Trophoblast cell (in vitro differentiated cells and primary cell): ENCODE data around the gene COL16A1.

Experiments
- DNase-seq, 2 donors: peaks; one replicate each; pipeline ENCODE4 v3.0.0-alpha.2; 2016
- H2AFZ ChIP-seq: 2 replicates; pipeline ENCODE4 v1.6.1; 2013; ENCODE audit warnings: low read length, moderate library complexity, mild to moderate bottlenecking; ENCODE audit not compliant: insufficient read depth, poor library complexity
- H2AK5ac ChIP-seq: 2 replicates; pipeline ENCODE4 v1.6.1; 2013; ENCODE audit warnings: mild to moderate bottlenecking, low read length
- H2BK120ac ChIP-seq: 2 replicates; pipeline ENCODE4 v1.6.1; 2013; ENCODE audit warnings: low read length, mild to moderate bottlenecking, moderate library complexity; ENCODE audit not compliant: insufficient read depth, poor library complexity
- H2BK12ac ChIP-seq: 2 replicates; pipeline ENCODE4 v1.6.1; 2013; ENCODE audit warnings: mild to moderate bottlenecking, low read length, moderate library complexity
- H2BK5ac ChIP-seq: 2 replicates; pipeline ENCODE4 v1.6.1; 2013; ENCODE audit warnings: low read length, low read depth, moderate library complexity, mild to moderate bottlenecking; ENCODE audit not compliant: poor library complexity
- H3K14ac ChIP-seq: 2 replicates; pipeline ENCODE4 v1.6.1; 2013; ENCODE audit warnings: mild to moderate bottlenecking, low read length
- H3K18ac ChIP-seq: 2 replicates; pipeline ENCODE4 v1.6.1; 2013; ENCODE audit warnings: mild to moderate bottlenecking, low read length
- H3K23ac ChIP-seq: 2 replicates; pipeline ENCODE4 v1.6.1; 2013; ENCODE audit warnings: low read length
- H3K27ac ChIP-seq: 2 replicates; pipeline ENCODE4 v1.5.1; 2013; ENCODE audit warnings: low read depth, mild to moderate bottlenecking, inconsistent platforms, low read length, moderate library complexity
- H3K27me3 ChIP-seq: 2 replicates; pipeline ENCODE4 v1.6.1; 2013; ENCODE audit warnings: inconsistent platforms, mild to moderate bottlenecking, low read length, moderate library complexity; ENCODE audit not compliant: insufficient read depth
- H3K36me3 ChIP-seq, 2 experiments: 1 replicate in 1 of 2; 2 replicates in 1 of 2; pipeline ENCODE4 v1.6.1; 2013; ENCODE audit warnings: low read length in 2 of 2, mild to moderate bottlenecking in 2 of 2, moderate library complexity in 1 of 2; ENCODE audit not compliant: insufficient read depth in 2 of 2, control insufficient read depth in 1 of 2
- H3K4ac ChIP-seq: 2 replicates; pipeline ENCODE4 v1.6.1; 2013; ENCODE audit warnings: low read depth, mild to moderate bottlenecking, low read length, moderate library complexity
- H3K4me1 ChIP-seq, 2 experiments: 1 replicate in 1 of 2; 2 replicates in 1 of 2; pipeline ENCODE4 v1.6.1; 2013; ENCODE audit warnings: low read length in 2 of 2, mild to moderate bottlenecking in 2 of 2, moderate library complexity in 1 of 2; ENCODE audit not compliant: insufficient read depth in 2 of 2, control insufficient read depth in 1 of 2
- H3K4me2 ChIP-seq: 2 replicates; pipeline ENCODE4 v1.6.1; 2013; ENCODE audit warnings: inconsistent platforms, mild to moderate bottlenecking, low read length, moderate library complexity
- H3K4me3 ChIP-seq: 2 replicates; pipeline ENCODE4 v1.5.1; 2013; ENCODE audit warnings: mild to moderate bottlenecking, low read depth, low read length, inconsistent platforms
- H3K79me1 ChIP-seq: one replicate; pipeline ENCODE4 v1.6.1; 2013; ENCODE audit warnings: low read length
- H3K79me2 ChIP-seq: 2 replicates; pipeline ENCODE4 v1.6.1; 2013; ENCODE audit warnings: low read length, mild to moderate bottlenecking; ENCODE audit not compliant: control insufficient read depth, insufficient read depth, poor library complexity
- H3K9ac ChIP-seq: 2 replicates; pipeline ENCODE4 v1.6.1; 2013; ENCODE audit warnings: mild to moderate bottlenecking, low read length
- H3K9me3 ChIP-seq: 2 replicates; pipeline ENCODE4 v1.6.1; 2013; ENCODE audit warnings: low read depth, mild to moderate bottlenecking, control low read depth, inconsistent platforms, low read length; ENCODE audit not compliant: insufficient read depth
- H4K12ac ChIP-seq: 2 replicates; pipeline ENCODE4 v1.6.1; 2013; ENCODE audit warnings: low read depth, mild to moderate bottlenecking, low read length, moderate library complexity
- H4K8ac ChIP-seq: 2 replicates; pipeline ENCODE4 v1.6.1; 2013; ENCODE audit warnings: low read depth, mild to moderate bottlenecking, low read length, moderate library complexity
- H4K91ac ChIP-seq: one replicate; pipeline ENCODE4 v1.6.1; 2013; ENCODE audit warnings: low read depth, mild to moderate bottlenecking, low read length, moderate library complexity
- WGBS: extraction: QIAGEN DNeasy Blood & Tissue Kit; methylation state at CpG from one replicate; pipeline ENCODE4 v1.1.7; 2013; ENCODE audit warnings: missing lambda C conversion rate; ENCODE audit not compliant: insufficient read length, insufficient coverage; ENCODE audit errors: extremely low coverage; 5-methylcytosine and 5-hydroxymethylcytosine counted together

The COL16A1 gene

DNA sequence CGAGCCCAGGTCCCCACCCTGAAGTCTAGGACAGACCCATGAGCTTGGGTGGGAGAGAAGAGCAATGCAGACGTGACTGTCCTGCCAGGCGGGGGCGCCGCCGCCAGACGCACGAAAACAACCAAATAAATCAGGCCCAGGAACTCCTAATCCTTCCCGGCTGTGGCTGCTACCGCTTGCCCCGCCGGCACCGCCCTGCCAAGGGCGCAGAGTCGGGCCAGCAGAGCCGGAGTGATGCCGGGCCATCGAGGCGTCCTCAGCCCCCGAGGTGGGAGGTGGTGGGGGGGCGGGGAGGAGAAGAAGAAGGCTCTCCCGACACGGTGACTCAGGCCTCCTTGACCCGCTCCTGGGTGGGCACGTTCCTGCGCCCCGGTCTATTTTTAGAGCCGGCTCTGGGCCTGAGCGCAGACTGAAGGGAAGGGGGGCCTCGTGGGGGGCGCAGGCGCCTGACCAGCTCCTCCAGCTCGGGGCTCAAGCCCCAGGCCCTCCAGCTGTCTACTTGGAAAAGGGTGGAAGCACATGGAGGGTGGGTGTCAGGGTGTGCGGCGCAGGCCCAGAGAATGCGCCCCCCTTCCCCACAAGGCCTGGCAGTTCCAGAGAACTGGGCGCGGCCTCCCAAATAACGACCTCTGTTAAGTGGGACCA lies 10.7 kb upstream of the COL16A1 start:
- Histone ChIP-seq H3K79me2 (peaks cover 2% of the 10 kb centered on the region), H4K12ac (peak overlapping the region; percentile 5), H2BK5ac (no peak overlapping the region), H3K4me2 (peak overlapping the region; percentile 79), H2BK120ac (peak overlapping the region; percentile 28), H3K27me3 (no peaks in the 10 kb centered on the region), H4K91ac (peak overlapping the region; percentile 41), H4K8ac (peak overlapping the region; percentile 81), H3K4ac (no peak overlapping the region), H3K14ac (peak overlapping the region; percentile 19), H3K4me3 (no peak overlapping the region), H3K36me3 (no peaks in the 10 kb centered on the region), H3K18ac (no peak overlapping the region), H3K9me3 (no peaks in the 10 kb centered on the region), H3K79me1 (peaks cover 13% of the 10 kb centered on the region), H3K23ac (no peak overlapping the region), H3K9ac (no peak overlapping the region), H2AFZ (peak overlapping the region; percentile 4), H2AK5ac (no peak overlapping the region), H3K27ac (peak overlapping the region; percentile 71), H3K4me1 (peaks cover 15 to 25% of the 10 kb centered on the region in 2 experiments), H2BK12ac (peak overlapping the region; percentile 31)
- WGBS, result no CpG with 5 or more reads among the region's 39 CpGs
- peak; percentile 57 to 67 for DNase-seq

DNA sequence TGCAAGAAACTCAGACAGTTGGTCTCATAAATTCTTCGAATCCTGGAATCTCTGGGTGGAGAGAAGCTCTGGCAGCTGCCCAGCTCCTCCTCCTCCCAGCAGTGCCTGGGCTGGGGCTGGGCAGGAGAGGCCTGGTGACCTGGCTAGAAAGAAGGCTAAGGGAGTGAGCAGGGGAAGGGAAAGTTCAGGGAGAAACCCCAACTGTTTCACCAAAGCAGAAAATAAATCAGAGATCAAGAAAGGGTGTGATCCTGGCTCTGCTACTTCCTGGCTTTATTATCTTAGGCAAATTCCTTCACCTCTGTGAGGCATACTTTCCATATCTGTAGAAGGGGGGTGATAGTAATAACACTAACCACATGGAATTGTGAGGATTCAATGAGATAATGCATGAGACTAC lies 8.8 kb upstream of the COL16A1 start:
- Histone ChIP-seq H3K79me2 (peaks cover 2% of the 10 kb centered on the region), H2BK5ac (no peak overlapping the region), H3K18ac (no peak overlapping the region), H3K9ac (no peak overlapping the region), H3K4ac (no peak overlapping the region), H2AK5ac (no peak overlapping the region), H3K4me2 (no peak overlapping the region), H3K23ac (no peak overlapping the region), H2BK12ac (peak overlapping the region; percentile 54), H4K91ac (peak overlapping the region; percentile 20), H4K8ac (no peak overlapping the region), H3K4me1 (peaks cover 16 to 29% of the 10 kb centered on the region in 2 experiments), H3K79me1 (peaks cover 13% of the 10 kb centered on the region), H3K27ac (peak overlapping the region; percentile 6), H3K9me3 (no peaks in the 10 kb centered on the region), H2BK120ac (peak overlapping the region; percentile 56), H3K4me3 (no peak overlapping the region), H2AFZ (no peak overlapping the region), H4K12ac (no peak overlapping the region), H3K27me3 (no peaks in the 10 kb centered on the region), H3K36me3 (no peaks in the 10 kb centered on the region), H3K14ac (no peak overlapping the region)
- WGBS, result no CpG with 5 or more reads among the region's 1 CpG
- DNase-seq, result peak; percentile 38 to 65

DNA sequence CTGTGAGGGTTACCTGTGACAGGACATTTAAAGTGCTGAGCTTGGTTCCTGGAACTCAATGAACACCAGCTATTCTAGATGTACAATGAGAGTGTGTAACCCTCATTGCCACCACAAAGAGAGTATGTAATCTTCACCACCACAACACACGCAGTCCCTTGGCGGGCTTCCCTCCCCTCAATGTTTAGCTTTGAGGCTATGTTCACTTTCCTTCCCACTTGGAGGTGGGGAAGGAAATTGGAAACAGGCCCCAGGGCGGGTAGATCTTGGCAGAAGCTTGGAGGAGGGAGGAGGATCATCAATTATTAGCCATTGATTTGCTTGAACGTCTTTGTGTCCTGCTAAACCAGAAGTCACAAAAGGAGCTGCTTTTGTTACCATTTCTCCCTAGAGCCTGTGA lies 8.3 kb upstream of the COL16A1 start:
- H3K36me3 ChIP-seq, result no peaks in the 10 kb centered on the region

DNA sequence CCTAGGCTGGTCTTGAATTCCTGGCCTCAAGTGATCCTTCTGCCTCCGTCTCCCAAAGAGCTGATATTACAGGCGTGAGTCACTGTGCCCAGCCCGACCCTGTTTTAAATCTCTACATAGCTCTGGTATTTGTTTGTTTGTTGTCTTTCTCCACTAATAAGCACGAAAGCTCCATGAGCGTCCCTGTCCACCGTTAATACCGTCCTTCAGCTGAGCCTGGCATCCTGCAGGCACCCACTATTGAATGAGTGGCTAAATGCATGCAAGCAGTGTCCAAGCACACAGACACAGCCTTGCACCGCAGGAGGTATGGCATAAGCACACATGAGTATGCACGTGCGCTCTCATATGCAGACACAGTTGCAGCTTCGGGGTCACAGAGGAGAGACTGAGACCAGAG lies 4.5 kb upstream of the COL16A1 start:
- H2BK5ac ChIP-seq, result no peak overlapping the region
- no peak overlapping the region for H2BK120ac ChIP-seq
- H3K9me3 ChIP-seq, result no peaks in the 10 kb centered on the region
- H3K4me2 ChIP-seq, result no peak overlapping the region
- H3K79me2 ChIP-seq, result peaks cover 6% of the 10 kb centered on the region
- peaks cover 26 to 38% of the 10 kb centered on the region in 2 experiments for H3K4me1 ChIP-seq
- H3K14ac ChIP-seq, result no peak overlapping the region
- H2AK5ac ChIP-seq, result no peak overlapping the region
- WGBS, result no CpG with 5 or more reads among the region's 11 CpGs
- DNase-seq, result peak; percentile 71 to 76
- no peak overlapping the region for H4K8ac ChIP-seq
- H4K12ac ChIP-seq, result no peak overlapping the region
- no peak overlapping the region for H3K4me3 ChIP-seq
- H3K79me1 ChIP-seq, result peaks cover 23% of the 10 kb centered on the region
- no peak overlapping the region for H3K23ac ChIP-seq
- H4K91ac ChIP-seq, result no peak overlapping the region
- H3K27me3 ChIP-seq, result no peaks in the 10 kb centered on the region
- H3K27ac ChIP-seq, result no peak overlapping the region
- H2AFZ ChIP-seq, result no peak overlapping the region
- no peak overlapping the region for H3K18ac ChIP-seq
- H2BK12ac ChIP-seq, result peak overlapping the region; percentile 22
- H3K9ac ChIP-seq, result no peak overlapping the region
- H3K36me3 ChIP-seq, result no peaks in the 10 kb centered on the region
- H3K4ac ChIP-seq, result no peak overlapping the region

More for the DNA sequence above, 8.3 kb upstream of the COL16A1 start:
- Histone ChIP-seq H2AFZ (no peak overlapping the region), H3K27ac (peak overlapping the region; percentile 6), H3K27me3 (no peaks in the 10 kb centered on the region), H3K9me3 (no peaks in the 10 kb centered on the region), H3K4ac (no peak overlapping the region), H2AK5ac (no peak overlapping the region), H4K91ac (peak overlapping the region; percentile 20), H4K8ac (no peak overlapping the region), H3K9ac (no peak overlapping the region), H2BK120ac (no peak overlapping the region), H4K12ac (no peak overlapping the region), H2BK5ac (no peak overlapping the region), H3K18ac (no peak overlapping the region), H3K79me1 (peaks cover 13% of the 10 kb centered on the region), H3K23ac (no peak overlapping the region), H3K4me3 (no peak overlapping the region), H3K79me2 (peaks cover 2% of the 10 kb centered on the region), H3K4me1 (peaks cover 16 to 30% of the 10 kb centered on the region in 2 experiments), H2BK12ac (peak overlapping the region; percentile 55), H3K14ac (no peak overlapping the region), H3K4me2 (no peak overlapping the region)
- no CpG with 5 or more reads among the region's 4 CpGs for WGBS
- DNase-seq, result no peak
